Neural crest cell (in vitro differentiated cells): ENCODE measurements around the gene OSBPL8. TPM values are rescaled to one million over a fixed set of nuclear protein-coding genes. Genes with fewer than 3 reads are reported as not detected.

Experiments
- DNase-seq: peaks from one replicate; pipeline ENCODE4 v3.0.0; 2021; ENCODE audit warnings: low read depth, mixed read lengths, low spot score
- H3K27ac Mint-ChIP-seq: one replicate; pipeline ENCODE4 v1.8.0; 2021; ENCODE audit warnings: mild to moderate bottlenecking, mixed read lengths; ENCODE audit not compliant: unreplicated experiment
- H3K27me3 Mint-ChIP-seq: 2 replicates; pipeline ENCODE4 v1.8.0; 2021; ENCODE audit warnings: low read depth, mild to moderate bottlenecking, mixed read lengths
- H3K36me3 Mint-ChIP-seq: 2 replicates; pipeline ENCODE4 v1.8.0; 2021; ENCODE audit warnings: low read depth, mild to moderate bottlenecking, mixed read lengths
- H3K4me1 Mint-ChIP-seq: 2 replicates; pipeline ENCODE4 v1.8.0; 2021; ENCODE audit warnings: mixed read lengths
- H3K4me3 Mint-ChIP-seq: one replicate; pipeline ENCODE4 v1.8.0; 2021; ENCODE audit warnings: mild to moderate bottlenecking, mixed read lengths
- H3K9me3 Mint-ChIP-seq: 2 replicates; pipeline ENCODE4 v1.8.0; 2021; ENCODE audit warnings: mixed read lengths
- CTCF ChIP-seq: fragments of 200-600 bp; sonication (generic); conservative IDR thresholded peaks from 2 replicates; pipeline ENCODE4 v1.5.0; 2021; ENCODE audit warnings: antibody characterized with exemption, mild to moderate bottlenecking
- total RNA-seq: library from RNA; stranded (reverse); gene quantifications from 2 replicates; pipeline ENCODE4 v1.2.1, GENCODE V29; 2021

The OSBPL8 gene
- total RNA-seq, 1 donor from 2014 or later: 75.8 TPM

GRCh38 chr12:76316468-76316867, 243.1 kb downstream of the OSBPL8 start:
- H3K27ac Mint-ChIP-seq: no peak overlapping the region
- DNase-seq: no peak

GRCh38 chr12:76313299-76313698, 246.3 kb downstream of the OSBPL8 start:
- Mint-ChIP-seq H3K27ac (no peak overlapping the region), H3K27me3 (peaks cover 4% of the 10 kb centered on the region), H3K36me3 (no peaks in the 10 kb centered on the region), H3K4me1 (peaks cover 9% of the 10 kb centered on the region), H3K9me3 (no peaks in the 10 kb centered on the region), H3K4me3 (no peak overlapping the region)
- DNase-seq: no peak
- no peak for TF ChIP-seq CTCF

More at GRCh38 chr12:76316468-76316867, 243.1 kb downstream of the OSBPL8 start:
- Mint-ChIP-seq H3K4me1 (peaks cover 14% of the 10 kb centered on the region), H3K4me3 (no peak overlapping the region), H3K9me3 (peaks cover 3% of the 10 kb centered on the region), H3K36me3 (no peaks in the 10 kb centered on the region), H3K27me3 (peaks cover 4% of the 10 kb centered on the region)
- no peak for TF ChIP-seq CTCF

GRCh38 chr12:76312315-76312714, 247.3 kb downstream of the OSBPL8 start:
- TF ChIP-seq CTCF: no peak
- H3K36me3 Mint-ChIP-seq: no peaks in the 10 kb centered on the region
- H3K4me3 Mint-ChIP-seq: peak overlapping the region; percentile 20
- DNase-seq: no peak
- no peaks in the 10 kb centered on the region for H3K9me3 Mint-ChIP-seq
- peak overlapping the region; percentile 2 for H3K27ac Mint-ChIP-seq
- peaks cover 9% of the 10 kb centered on the region for H3K4me1 Mint-ChIP-seq
- peaks cover 4% of the 10 kb centered on the region for H3K27me3 Mint-ChIP-seq

GRCh38 chr12:76311796-76312195, 247.8 kb downstream of the OSBPL8 start:
- H3K36me3 Mint-ChIP-seq: no peaks in the 10 kb centered on the region
- no peak for DNase-seq
- H3K27ac Mint-ChIP-seq: no peak overlapping the region
- H3K9me3 Mint-ChIP-seq: no peaks in the 10 kb centered on the region
- no peak overlapping the region for H3K4me3 Mint-ChIP-seq
- peaks cover 4% of the 10 kb centered on the region for H3K27me3 Mint-ChIP-seq
- no peak for TF ChIP-seq CTCF
- peaks cover 9% of the 10 kb centered on the region for H3K4me1 Mint-ChIP-seq

- H3K27me3 Mint-ChIP-seq: no peaks in the 10 kb centered on the region
- no peak for DNase-seq
- H3K27ac Mint-ChIP-seq: no peak overlapping the region
- TF ChIP-seq CTCF: no peak
- peaks cover 15% of the 10 kb centered on the region for H3K4me1 Mint-ChIP-seq
- H3K9me3 Mint-ChIP-seq: no peaks in the 10 kb centered on the region
- H3K36me3 Mint-ChIP-seq: no peaks in the 10 kb centered on the region
- no peak overlapping the region for H3K4me3 Mint-ChIP-seq
Measured at GRCh38 chr12:76310110-76310509, 249.5 kb downstream of the OSBPL8 start.

- Mint-ChIP-seq H3K4me3 (no peak overlapping the region), H3K4me1 (peaks cover 15% of the 10 kb centered on the region), H3K27me3 (no peaks in the 10 kb centered on the region), H3K9me3 (no peaks in the 10 kb centered on the region), H3K27ac (no peak overlapping the region), H3K36me3 (no peaks in the 10 kb centered on the region)
- DNase-seq: no peak
- TF ChIP-seq CTCF: no peak
Measured at GRCh38 chr12:76308866-76309265, 250.7 kb downstream of the OSBPL8 start.
